ENCODE results near the gene TCL1A. TPM values are rescaled to one million over a fixed set of nuclear protein-coding genes. Genes with fewer than 3 reads are reported as not detected.
A peak's percentile ranks its signal among the peaks of the same experiment; 100 is the strongest.

Gene TCL1A
- total RNA-seq, 1 donor from 2014 or later = not detected

GRCh38 chr14:95703805-95704204 lies 10.1 kb downstream of the TCL1A start:
- peak; percentile 11 for DNase-seq

- DNase-seq = no peak
Observed at GRCh38 chr14:95703341-95703740, 10.6 kb downstream of the TCL1A start.

- peak; percentile 8 for DNase-seq
Observed at GRCh38 chr14:95701846-95702221, 12.1 kb downstream of the TCL1A start.

- no peak for DNase-seq
Observed at GRCh38 chr14:95700221-95700976, 13.5 kb downstream of the TCL1A start.

GRCh38 chr14:95699412-95699811 lies 14.5 kb downstream of the TCL1A start:
- no peak for DNase-seq

GRCh38 chr14:95698287-95698686 lies 15.6 kb downstream of the TCL1A start:
- no peak for DNase-seq

GRCh38 chr14:95697764-95698163 lies 16.2 kb downstream of the TCL1A start:
- DNase-seq = no peak

GRCh38 chr14:95696741-95697140 lies 17.2 kb downstream of the TCL1A start:
- DNase-seq = no peak

- DNase-seq = no peak
Observed at GRCh38 chr14:95695913-95696312, 18.0 kb downstream of the TCL1A start.

GRCh38 chr14:95695051-95695450 lies 18.9 kb downstream of the TCL1A start:
- no peak for DNase-seq

GRCh38 chr14:95692109-95692508 lies 21.8 kb downstream of the TCL1A start:
- no peak for DNase-seq

- no peak for DNase-seq
Observed at GRCh38 chr14:95691591-95691990, 22.3 kb downstream of the TCL1A start.

GRCh38 chr14:95690815-95691214 lies 23.1 kb downstream of the TCL1A start:
- no peak for DNase-seq

GRCh38 chr14:95689441-95689840 lies 24.5 kb downstream of the TCL1A start:
- DNase-seq = no peak

GRCh38 chr14:95686935-95687334 lies 27.0 kb downstream of the TCL1A start:
- no peak for DNase-seq

GRCh38 chr14:95685978-95686922 lies 27.7 kb downstream of the TCL1A start, which contains the start of gene TCL1B:
Gene TCL1B, plus strand, starts transcription at chr14:95686426. Its CDS starts 42 bp downstream, at chr14:95686468.
- no peak for DNase-seq

GRCh38 chr14:95683793-95684192 lies 30.1 kb downstream of the TCL1A start:
- DNase-seq = peak; percentile 40

GRCh38 chr14:95681153-95681552 lies 32.8 kb downstream of the TCL1A start:
- no peak for DNase-seq

GRCh38 chr14:95679998-95680735 lies 33.8 kb downstream of the TCL1A start:
- DNase-seq = no peak

GRCh38 chr14:95679148-95679815 lies 34.6 kb downstream of the TCL1A start:
- no peak for DNase-seq

GRCh38 chr14:95677179-95677835 lies 36.6 kb downstream of the TCL1A start:
- DNase-seq = no peak

- no peak for DNase-seq
Observed at GRCh38 chr14:95675486-95675885, 38.4 kb downstream of the TCL1A start.

Measured in dermis blood vessel endothelial cell (primary cell).